NCI-H146 (cell line): Measurements from ENCODE around the gene BRME1.
"Not testable (repeated sequence)": the region's sequence is repeated elsewhere in the genome, so short reads cannot be mapped to it uniquely, and the experiment has no call there.

Experiments
- DNase-seq: peaks from one replicate; lab custom pipeline; 2025; lab: John Stamatoyannopoulos, UW

Gene BRME1

GRCh38 chr19:13926010-13926409, 20.1 kb upstream of the BRME1 start:
- no peak for DNase-seq

GRCh38 chr19:13923194-13923987, 17.5 kb upstream of the BRME1 start:
- no peak for DNase-seq

- not testable (repeated sequence) for DNase-seq
These were observed 16.2 kb upstream of the BRME1 start for GRCh38 chr19:13922118-13922517.

- no peak for DNase-seq
These were observed 15.2 kb upstream of the BRME1 start for GRCh38 chr19:13920940-13921747.

GRCh38 chr19:13920524-13920923, 14.6 kb upstream of the BRME1 start:
- DNase-seq: no peak

GRCh38 chr19:13918726-13919411, 13.0 kb upstream of the BRME1 start:
- DNase-seq: no peak

GRCh38 chr19:13917888-13918406, 12.0 kb upstream of the BRME1 start:
- DNase-seq: no peak

GRCh38 chr19:13914777-13915176, 8.9 kb upstream of the BRME1 start:
- no peak for DNase-seq

GRCh38 chr19:13913352-13913751, 7.4 kb upstream of the BRME1 start:
- no peak for DNase-seq

- DNase-seq: no peak
These were observed 3.5 kb upstream of the BRME1 start for GRCh38 chr19:13909430-13909829.

GRCh38 chr19:13908674-13909073, 2.8 kb upstream of the BRME1 start:
- DNase-seq: no peak

- DNase-seq: no peak
These were observed 993 bp upstream of the BRME1 start for GRCh38 chr19:13906910-13907309.

- DNase-seq: peak; percentile 74
These were observed 596 bp upstream of the BRME1 start for GRCh38 chr19:13906521-13906904.

- DNase-seq: peak; percentile 15
These were observed 2.8 kb downstream of the BRME1 start for GRCh38 chr19:13902993-13903555.

- no peak for DNase-seq
These were observed 5.9 kb downstream of the BRME1 start for GRCh38 chr19:13899912-13900584.

GRCh38 chr19:13899393-13899792, 6.5 kb downstream of the BRME1 start:
- peak; percentile 35 for DNase-seq

- DNase-seq: no peak
These were observed 9.7 kb downstream of the BRME1 start for GRCh38 chr19:13896227-13896626.

GRCh38 chr19:13894552-13894951, 11.4 kb downstream of the BRME1 start:
- DNase-seq: no peak

GRCh38 chr19:13892870-13893269, 13.0 kb downstream of the BRME1 start:
- DNase-seq: no peak

GRCh38 chr19:13890136-13890535, 15.8 kb downstream of the BRME1 start:
- DNase-seq: no peak

- no peak for DNase-seq
These were observed 17.6 kb downstream of the BRME1 start for GRCh38 chr19:13888281-13888680.

GRCh38 chr19:13887517-13887916, 18.4 kb downstream of the BRME1 start:
- no peak for DNase-seq
